ENCODE results near the gene SUSD3. TPM values are rescaled to one million over a fixed set of nuclear protein-coding genes. Genes with fewer than 3 reads are reported as not detected.

Gene SUSD3
- total RNA-seq (1 to 10 TPM in 2 of 9 donors, under 1 TPM in 5, not detected in 2; 0.29 to 5.2 (median 0.56) TPM), polyA plus RNA-seq (under 1 TPM in 1 of 2 donors, not detected in 1; 0.50 TPM)
- long read RNA-seq, donor 1, partial matches to known transcripts: 0 of 1 reads
- long read RNA-seq, donor 1, other reads (novel, unspliced or antisense): 0 of 1 reads
- long read RNA-seq, donor 2: 0 reads
- long read RNA-seq, donor 3: 0 reads

GRCh38 chr9:93058355-93059010 is at the start of gene SUSD3:
Gene SUSD3, plus strand, starts transcription at chr9:93058701. Its CDS starts 42 bp downstream, at chr9:93058743.
- Histone ChIP-seq H3K27me3 (peaks cover 0 to 15% (median 0%) of the 10 kb centered on the region in 9 donors), H3K27ac (peak within 1 kb of the TSS in 3 of 12 donors; percentile 9 to 74 (median 34)), H3K36me3 (no peaks in the 10 kb centered on the region), H3K4me1 (peaks cover 0 to 68% (median 10%) of the 10 kb centered on the region in 12 donors), H3K9me3 (no peaks in the 10 kb centered on the region), H3K4me3 (peak within 1 kb of the TSS in 11 of 12 donors; percentile 29 to 72 (median 53))
- intact Hi-C loops (cut with DNase I): loop anchor here in 1 of 10 donors (5.0 kb wide), 1 partner anchor 34 kb away; no protein-coding TSS in a partner anchor
- DNase-seq (peak; percentile 54 to 86 (median 62)), ATAC-seq (peak in 3 of 4 donors; percentile 67 to 77 (median 77))
- WGBS, 4 donors: 2 to 6% (median 4%) methylated on average over 22 to 55 of the region's 55 CpGs
- TF ChIP-seq POLR2A (IDR thresholded peaks at IDR 0.05): no peak
- TF ChIP-seq, protein P1, sequence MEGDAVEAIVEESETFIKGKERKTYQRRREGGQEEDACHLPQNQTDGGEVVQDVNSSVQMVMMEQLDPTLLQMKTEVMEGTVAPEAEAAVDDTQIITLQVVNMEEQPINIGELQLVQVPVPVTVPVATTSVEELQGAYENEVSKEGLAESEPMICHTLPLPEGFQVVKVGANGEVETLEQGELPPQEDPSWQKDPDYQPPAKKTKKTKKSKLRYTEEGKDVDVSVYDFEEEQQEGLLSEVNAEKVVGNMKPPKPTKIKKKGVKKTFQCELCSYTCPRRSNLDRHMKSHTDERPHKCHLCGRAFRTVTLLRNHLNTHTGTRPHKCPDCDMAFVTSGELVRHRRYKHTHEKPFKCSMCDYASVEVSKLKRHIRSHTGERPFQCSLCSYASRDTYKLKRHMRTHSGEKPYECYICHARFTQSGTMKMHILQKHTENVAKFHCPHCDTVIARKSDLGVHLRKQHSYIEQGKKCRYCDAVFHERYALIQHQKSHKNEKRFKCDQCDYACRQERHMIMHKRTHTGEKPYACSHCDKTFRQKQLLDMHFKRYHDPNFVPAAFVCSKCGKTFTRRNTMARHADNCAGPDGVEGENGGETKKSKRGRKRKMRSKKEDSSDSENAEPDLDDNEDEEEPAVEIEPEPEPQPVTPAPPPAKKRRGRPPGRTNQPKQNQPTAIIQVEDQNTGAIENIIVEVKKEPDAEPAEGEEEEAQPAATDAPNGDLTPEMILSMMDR (IDR thresholded peaks at IDR 0.05): no peak

DNA sequence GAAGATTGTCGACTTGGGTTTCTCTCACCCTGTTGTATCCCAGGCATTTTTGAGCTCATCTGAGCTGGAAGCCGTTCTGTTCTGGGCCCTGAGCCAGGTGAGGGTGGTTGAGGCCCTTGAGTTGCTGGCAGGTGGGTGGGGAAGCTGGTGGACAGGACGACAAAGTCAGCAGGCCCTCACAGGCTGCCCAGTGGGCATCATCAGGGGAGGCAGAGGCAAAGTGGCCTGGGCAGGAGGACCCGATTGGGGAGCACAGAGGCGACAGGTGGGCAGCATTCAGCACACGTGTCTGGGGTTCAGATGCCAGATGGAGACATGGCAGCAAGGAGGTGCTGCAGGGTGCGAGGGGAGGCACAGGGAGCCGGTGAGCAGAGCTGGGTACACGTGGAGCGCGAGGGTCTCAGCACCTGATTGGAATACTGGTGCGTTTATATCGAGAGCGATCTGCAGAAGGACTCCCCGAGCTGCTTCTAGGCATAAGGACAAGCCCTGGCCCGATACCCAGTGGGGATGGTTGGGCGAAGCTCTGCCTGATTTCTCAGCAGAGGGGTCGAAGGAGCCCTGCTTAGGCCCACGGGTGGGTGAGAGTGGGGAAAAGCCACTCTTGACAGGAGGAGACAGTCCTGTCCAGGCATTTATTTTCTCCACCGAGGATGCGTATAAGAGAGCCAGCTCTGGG is 49.0 kb upstream of the SUSD3 start:
- TF ChIP-seq, protein P1 (IDR thresholded peaks at IDR 0.05): no peak
- no peak for TF ChIP-seq POLR2A (IDR thresholded peaks at IDR 0.05)
- Histone ChIP-seq H3K4me1 (no peaks in the 10 kb centered on the region), H3K9me3 (no peaks in the 10 kb centered on the region), H3K27ac (no peak overlapping the region), H3K36me3 (peaks cover 0 to 78% (median 0%) of the 10 kb centered on the region in 9 donors), H3K4me3 (no peak overlapping the region), H3K27me3 (no peaks in the 10 kb centered on the region)
- intact Hi-C loops (cut with DNase I): loop anchor here in 4 of 10 donors (10.0 kb wide), 3 partner anchors 75 to 95 kb away; partner anchors contain the start of gene CARD19 (in 2 of the 4)
- ATAC-seq (no peak), DNase-seq (no peak)
- 87 to 92% (median 89%) methylated on average over 19 to 21 of the region's 21 CpGs for WGBS, 4 donors

- DNase-seq (no peak), ATAC-seq (no peak)
- no peak overlapping the region for H3K4me3 ChIP-seq
- no peaks in the 10 kb centered on the region for H3K27me3 ChIP-seq
- TF ChIP-seq, protein P1 (IDR thresholded peaks at IDR 0.05): no peak
- TF ChIP-seq POLR2A (IDR thresholded peaks at IDR 0.05): no peak
- H3K9me3 ChIP-seq: no peaks in the 10 kb centered on the region
- H3K4me1 ChIP-seq: no peaks in the 10 kb centered on the region
- H3K36me3 ChIP-seq: peaks cover 0 to 79% (median 0%) of the 10 kb centered on the region in 9 donors
- intact Hi-C loops (cut with DNase I): loop anchor here in 1 of 10 donors (10.0 kb wide), 1 partner anchor 75 kb away; no protein-coding TSS in a partner anchor
- 64 to 78% (median 72%) methylated on average over 11 to 13 of the region's 13 CpGs for WGBS, 4 donors
- H3K27ac ChIP-seq: no peak overlapping the region
Measured at GRCh38 chr9:93010056-93010455, 48.4 kb upstream of the SUSD3 start.

DNA sequence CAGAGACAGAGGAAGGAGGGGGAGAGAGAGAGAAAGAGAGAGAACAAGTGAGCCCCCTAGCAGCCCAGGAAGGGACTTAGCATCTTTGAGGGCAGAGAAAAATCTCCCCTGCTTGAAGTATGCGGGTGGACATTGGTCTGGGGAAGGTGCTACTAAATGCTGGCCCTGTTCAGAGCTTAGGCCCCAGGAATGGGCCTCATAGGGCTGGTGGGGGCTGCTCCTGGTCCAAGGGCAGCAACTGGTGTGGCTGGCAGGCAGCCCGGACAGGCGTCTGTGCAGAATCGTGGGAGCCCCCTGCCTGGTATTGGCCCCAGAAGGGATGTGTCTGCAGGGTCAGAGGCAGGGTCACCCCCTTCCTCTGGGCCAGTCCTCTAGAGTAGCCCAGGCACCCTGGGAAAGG is 47.8 kb upstream of the SUSD3 start:
- DNase-seq (no peak), ATAC-seq (no peak)
- Histone ChIP-seq H3K27me3 (no peaks in the 10 kb centered on the region), H3K4me3 (no peak overlapping the region), H3K9me3 (no peaks in the 10 kb centered on the region), H3K27ac (no peak overlapping the region), H3K4me1 (no peaks in the 10 kb centered on the region), H3K36me3 (peaks cover 0 to 86% (median 0%) of the 10 kb centered on the region in 9 donors)
- no peak for TF ChIP-seq POLR2A (IDR thresholded peaks at IDR 0.05)
- TF ChIP-seq, protein P1 (IDR thresholded peaks at IDR 0.05): no peak
- 52 to 71% (median 56%) methylated on average over 4 of the region's 4 CpGs for WGBS, 4 donors
- intact Hi-C loops (cut with DNase I): loop anchor here in 1 of 10 donors (10.0 kb wide), 1 partner anchor 74 kb away; no protein-coding TSS in a partner anchor
